ENCODE results near the gene TRIM2. TPM values are rescaled to one million over a fixed set of nuclear protein-coding genes. Genes with fewer than 3 reads are reported as not detected.
A peak's percentile ranks its signal among the peaks of the same experiment; 100 is the strongest.

The TRIM2 gene
- total RNA-seq, 1 experiment from 2014 or later, result 18.9 TPM

- Histone ChIP-seq H3K4me1 (ENCODE audit: insufficient read depth, low read length) (peaks cover 32% of the 10 kb centered on the region), H3K36me3 (ENCODE audit: low read depth, low read length) (peaks cover 11% of the 10 kb centered on the region), H3K4me2 (ENCODE audit: low read length) (peak overlapping the region; percentile 92), H3F3A (ENCODE audit: low read length, unreplicated experiment) (no peaks in the 10 kb centered on the region), H3K9me3 (ENCODE audit: low read length) (no peaks in the 10 kb centered on the region), H4K20me1 (ENCODE audit: low read length) (0 out of 2 replicates have a peak, but pooled peaks cover 3% of the 10 kb centered on the region), H3K9ac (ENCODE audit: low read length) (no peak overlapping the region), H2AFZ (ENCODE audit: low read length) (no peak overlapping the region), H3K27ac (ENCODE audit: low read length) (no peak overlapping the region), H3K9me2 (replicated peaks; ENCODE audit: low read length) (no peaks in the 10 kb centered on the region), H3K79me2 (ENCODE audit: low read length) (peaks cover 55% of the 10 kb centered on the region), H3K4me3 (ENCODE audit: low read length) (peak overlapping the region; percentile 87), H3K27me3 (ENCODE audit: low read length) (no peaks in the 10 kb centered on the region)
- intact Hi-C loops (cut with micrococcal nuclease), result loop anchor here (5.0 to 10.0 kb wide), 3 partner anchors 118 to 406 kb away; partner anchors contain the start of gene TMEM131L
- ChIA-PET CTCF (interaction anchor here (2.0 kb wide), 1 partner anchor 228 kb away, joined by 17 read pairs; no protein-coding TSS in a partner anchor), POLR2A (ENCODE audit: unreplicated experiment) (interaction anchor here (0.6 to 0.7 kb wide), 2 partner anchors 122 to 307 kb away, joined by 3 read pairs; no protein-coding TSS in a partner anchor)
- DNase-seq (no peak), ATAC-seq (no peak)
- TF ChIP-seq CTCF (conservative IDR thresholded peaks at IDR 0.05; ENCODE audit: low read depth, low read length) (no peak), EZH2 (IDR thresholded peaks at IDR 0.05; ENCODE audit: low read length, unreplicated experiment) (no peak), EZH2phosphoT487 (IDR thresholded peaks at IDR 0.05; ENCODE audit: borderline replicate concordance, low read length) (no peak)
- no TSS peak for BruUV-seq (replicated peaks)
Observed at GRCh38 chr4:153346563-153346962, 142.3 kb downstream of the TRIM2 start.

- Histone ChIP-seq H3K4me3 (ENCODE audit: low read length) (no peak overlapping the region; the same call in 1 of the 2 replicates), H3K27ac (ENCODE audit: low read length) (no peak overlapping the region), H3K9ac (ENCODE audit: low read length) (no peak overlapping the region), H3F3A (ENCODE audit: low read length, unreplicated experiment) (no peaks in the 10 kb centered on the region), H3K9me3 (ENCODE audit: low read length) (no peaks in the 10 kb centered on the region), H3K79me2 (ENCODE audit: low read length) (peaks cover 55% of the 10 kb centered on the region), H4K20me1 (ENCODE audit: low read length) (0 out of 2 replicates have a peak, but pooled peaks cover 3% of the 10 kb centered on the region), H3K9me2 (replicated peaks; ENCODE audit: low read length) (no peaks in the 10 kb centered on the region), H2AFZ (ENCODE audit: low read length) (no peak overlapping the region), H3K4me2 (ENCODE audit: low read length) (peak overlapping the region; percentile 92), H3K27me3 (ENCODE audit: low read length) (no peaks in the 10 kb centered on the region), H3K36me3 (ENCODE audit: low read depth, low read length) (peaks cover 12% of the 10 kb centered on the region), H3K4me1 (ENCODE audit: insufficient read depth, low read length) (peaks cover 28% of the 10 kb centered on the region)
- CTCF ChIA-PET, result no interaction called here
- no peak for ATAC-seq
- no TSS peak for BruUV-seq (replicated peaks)
- TF ChIP-seq EZH2phosphoT487 (IDR thresholded peaks at IDR 0.05; ENCODE audit: borderline replicate concordance, low read length) (no peak), CTCF (conservative IDR thresholded peaks at IDR 0.05; ENCODE audit: low read depth, low read length) (no peak), EZH2 (IDR thresholded peaks at IDR 0.05; ENCODE audit: low read length, unreplicated experiment) (no peak)
- POLR2A ChIA-PET (ENCODE audit: unreplicated experiment), result interaction anchor here (0.6 kb wide), 1 partner anchor 123 kb away, joined by 3 read pairs; no protein-coding TSS in a partner anchor
- intact Hi-C loops (cut with micrococcal nuclease), result loop anchor here (5.0 to 10.0 kb wide), 3 partner anchors 118 to 405 kb away; partner anchors contain the start of gene TMEM131L
- DNase-seq, result no peak
Observed at GRCh38 chr4:153347117-153347516, 142.9 kb downstream of the TRIM2 start.

GRCh38 chr4:153348006-153348405 lies 143.8 kb downstream of the TRIM2 start:
- H3F3A ChIP-seq (ENCODE audit: low read length, unreplicated experiment), result no peaks in the 10 kb centered on the region
- DNase-seq (peak; percentile 29), ATAC-seq (no peak)
- peak overlapping the region; percentile 92 for H3K4me2 ChIP-seq (ENCODE audit: low read length)
- ChIA-PET CTCF (interaction anchor here (0.7 kb wide), 1 partner anchor 84 kb away, joined by 3 read pairs; no protein-coding TSS in a partner anchor), POLR2A (ENCODE audit: unreplicated experiment) (interaction anchor here (0.8 kb wide), 1 partner anchor 811 kb away, joined by 10 read pairs; no protein-coding TSS in a partner anchor)
- H4K20me1 ChIP-seq (ENCODE audit: low read length), result 0 out of 2 replicates have a peak, but pooled peaks cover 3% of the 10 kb centered on the region
- H3K9me3 ChIP-seq (ENCODE audit: low read length), result no peaks in the 10 kb centered on the region
- H3K27me3 ChIP-seq (ENCODE audit: low read length), result no peaks in the 10 kb centered on the region
- H3K27ac ChIP-seq (ENCODE audit: low read length), result 0 out of 2 replicates have a peak overlapping the region, but pooled peaks have one; percentile 6
- no peak overlapping the region for H3K9ac ChIP-seq (ENCODE audit: low read length)
- H3K9me2 ChIP-seq (replicated peaks; ENCODE audit: low read length), result no peaks in the 10 kb centered on the region
- H3K79me2 ChIP-seq (ENCODE audit: low read length), result peaks cover 55% of the 10 kb centered on the region
- TF ChIP-seq EZH2phosphoT487 (IDR thresholded peaks at IDR 0.05; ENCODE audit: borderline replicate concordance, low read length) (no peak), CTCF (conservative IDR thresholded peaks at IDR 0.05; ENCODE audit: low read depth, low read length) (no peak), EZH2 (IDR thresholded peaks at IDR 0.05; ENCODE audit: low read length, unreplicated experiment) (no peak)
- intact Hi-C loops (cut with micrococcal nuclease), result loop anchor here (5.0 to 10.0 kb wide), 3 partner anchors 117 to 404 kb away; partner anchors contain the start of gene TMEM131L
- H2AFZ ChIP-seq (ENCODE audit: low read length), result no peak overlapping the region
- peaks cover 12% of the 10 kb centered on the region for H3K36me3 ChIP-seq (ENCODE audit: low read depth, low read length)
- BruUV-seq (replicated peaks), result no TSS peak
- peaks cover 27% of the 10 kb centered on the region for H3K4me1 ChIP-seq (ENCODE audit: insufficient read depth, low read length)
- H3K4me3 ChIP-seq (ENCODE audit: low read length), result no peak overlapping the region

Data from PC-3 (cell line).